ENCODE measurements around the gene PPP3R1.

PPP3R1 gene

DNA sequence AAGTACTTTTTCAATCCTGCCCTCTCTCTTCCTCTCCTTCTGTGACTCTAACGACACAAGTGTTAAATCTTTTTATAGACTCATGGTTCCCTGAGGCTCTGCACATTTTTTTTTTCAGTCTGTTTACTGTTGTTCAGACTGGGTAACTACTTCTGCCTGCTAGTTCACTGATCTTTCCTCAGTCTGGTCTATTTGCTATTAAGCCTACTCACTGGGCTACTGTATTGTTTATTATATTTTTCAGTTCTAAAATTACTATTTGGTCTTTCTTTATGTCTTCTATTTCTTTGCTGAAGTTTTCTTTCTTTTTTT, 21.3 kb downstream of the PPP3R1 start:
- no peak for DNase-seq (ENCODE audit: low read depth)

DNA sequence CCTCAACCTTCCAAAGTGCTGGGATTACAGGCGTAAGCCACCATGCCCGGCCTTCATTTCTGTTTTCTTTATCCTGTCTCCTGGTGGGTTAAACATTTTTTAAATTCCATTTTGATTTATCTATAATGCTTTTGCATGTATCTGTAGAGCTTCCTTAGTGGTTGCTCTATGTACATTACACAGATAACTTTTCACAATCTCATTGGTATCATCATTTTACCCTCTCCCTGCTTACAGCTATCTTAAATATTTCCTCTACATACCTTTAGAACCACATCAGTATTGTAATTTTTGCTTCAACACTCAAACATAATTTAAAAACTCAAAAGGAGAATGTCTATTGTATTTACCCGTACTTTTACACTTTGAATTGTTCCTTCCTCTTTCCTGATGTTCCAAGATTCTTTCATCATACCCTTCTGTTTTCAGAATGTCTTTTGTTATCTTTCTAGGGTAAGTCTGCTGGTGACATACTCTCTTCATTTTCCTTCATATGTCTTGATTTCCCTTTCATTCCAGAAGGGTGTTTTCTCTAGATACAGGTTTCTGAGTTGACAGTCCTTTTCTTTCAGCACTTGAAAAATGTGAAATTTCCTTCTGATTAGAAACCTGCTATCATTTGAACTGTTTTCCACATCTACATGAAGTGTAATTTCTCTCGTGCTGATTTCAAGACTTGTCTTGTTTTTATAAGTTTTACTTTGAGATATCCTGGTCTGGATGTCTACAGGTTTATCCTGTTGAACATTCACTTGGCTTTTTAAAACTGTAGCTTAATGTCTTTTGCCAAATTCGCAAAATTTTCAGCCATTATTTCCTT, 21.9 kb downstream of the PPP3R1 start:
- no peak for DNase-seq (ENCODE audit: low read depth)

DNA sequence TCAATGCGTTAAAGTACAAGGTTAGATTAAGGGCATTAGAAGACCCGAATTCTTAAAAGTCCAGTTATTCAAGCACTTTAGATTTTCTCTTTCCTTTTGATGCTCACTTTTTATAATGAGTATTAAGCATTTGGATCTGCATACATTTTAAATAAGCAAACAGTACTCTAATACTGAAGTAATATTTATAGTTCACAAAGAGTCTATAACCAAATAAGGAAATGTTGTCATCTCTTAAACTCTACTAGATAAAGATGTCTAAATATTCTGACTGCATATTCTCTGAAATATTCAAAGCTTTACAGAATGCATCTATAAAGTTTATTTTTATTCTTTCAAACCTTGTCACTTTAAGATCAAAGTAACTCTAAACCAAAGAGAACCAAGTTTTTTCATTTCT, 25.5 kb downstream of the PPP3R1 start:
- DNase-seq (ENCODE audit: low read depth) = no peak

DNA sequence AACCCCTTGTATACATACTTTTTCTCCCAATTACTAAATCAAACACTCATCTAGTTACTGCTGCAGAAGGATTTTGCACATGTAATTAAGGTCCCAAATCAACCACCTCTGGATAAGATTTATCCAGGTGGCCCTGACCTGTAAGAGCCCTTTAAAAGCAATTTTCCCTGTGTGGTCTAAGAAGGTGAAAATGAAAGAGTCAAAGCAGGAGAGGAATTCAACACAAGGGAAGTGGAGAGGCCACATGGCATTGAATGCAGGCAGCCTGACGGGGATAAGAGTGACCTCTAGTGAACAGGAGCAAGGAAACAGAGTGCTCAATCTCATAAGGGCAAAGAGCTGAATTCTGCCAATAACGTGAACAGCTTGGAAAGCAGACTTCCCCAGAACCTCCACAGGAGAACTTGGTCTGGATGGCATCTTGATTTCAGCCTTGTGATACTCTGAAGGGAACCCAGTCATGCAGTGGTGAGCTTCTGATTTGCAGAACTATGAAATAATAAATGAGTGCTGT, 27.2 kb downstream of the PPP3R1 start:
- DNase-seq (ENCODE audit: low read depth) = no peak

DNA sequence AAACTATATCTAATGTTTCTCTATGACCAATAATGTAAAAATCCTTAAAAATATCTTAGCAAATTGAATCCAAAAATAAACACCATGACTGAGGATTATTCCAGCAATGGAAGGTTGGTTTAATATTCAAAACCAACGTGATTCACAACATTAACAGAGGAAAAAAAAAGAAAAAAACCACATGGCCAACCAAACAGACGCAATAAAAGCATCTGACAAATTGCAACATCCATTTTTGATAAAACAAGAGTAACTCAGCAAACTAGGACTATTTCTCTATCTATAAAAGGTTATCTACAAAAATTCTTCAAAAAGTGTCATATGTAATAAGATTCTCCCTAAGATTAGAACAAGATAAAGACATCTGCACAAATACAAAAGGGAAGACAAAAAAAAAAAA, 28.9 kb downstream of the PPP3R1 start:
- DNase-seq (ENCODE audit: low read depth) = no peak

DNA sequence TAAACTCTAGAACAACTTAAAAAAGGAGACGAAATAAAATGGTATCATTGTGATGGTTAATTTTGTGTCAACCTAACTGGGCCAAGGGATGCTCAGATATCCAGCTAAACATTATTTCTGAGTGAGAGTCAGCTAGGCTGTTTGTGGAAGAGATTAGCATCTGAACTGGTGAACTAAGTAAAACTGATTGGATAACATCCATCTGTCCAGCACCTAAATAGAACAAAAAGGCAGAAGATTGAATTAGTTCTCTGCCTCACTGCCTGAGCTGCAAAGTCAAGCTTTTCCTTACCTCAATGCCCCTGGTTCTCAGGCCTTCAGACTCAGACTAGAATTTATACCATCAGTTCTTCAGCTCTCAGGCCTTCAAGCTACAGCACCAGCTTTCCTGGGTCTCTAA, 30.0 kb downstream of the PPP3R1 start:
- no peak for DNase-seq (ENCODE audit: low read depth)

DNA sequence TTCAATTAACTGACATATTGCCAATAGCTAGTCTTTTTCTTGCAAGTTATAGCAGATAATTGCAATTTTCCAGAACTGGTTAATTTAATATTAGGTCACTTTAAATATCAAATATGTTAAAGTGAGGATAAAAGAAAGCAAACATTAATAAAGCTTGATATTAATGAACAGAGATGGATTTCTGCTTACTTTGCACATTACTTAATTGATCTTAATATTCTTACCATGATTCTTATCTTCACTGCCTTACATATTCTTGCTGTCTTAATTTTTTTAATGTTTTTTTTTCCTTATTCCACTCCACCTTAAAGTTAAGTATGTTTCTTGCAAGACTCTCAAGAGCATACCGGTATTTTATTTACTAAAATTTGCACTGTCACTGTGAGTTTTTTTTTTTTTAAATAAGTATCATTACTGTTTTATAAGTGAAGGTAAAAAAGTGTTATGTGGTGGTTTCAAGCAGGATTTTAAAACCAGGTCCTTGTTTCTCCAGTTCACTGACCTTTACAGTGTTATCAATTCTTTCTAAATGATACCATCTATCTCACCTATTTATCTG, 33.9 kb downstream of the PPP3R1 start:
- no peak for DNase-seq (ENCODE audit: low read depth)

DNA sequence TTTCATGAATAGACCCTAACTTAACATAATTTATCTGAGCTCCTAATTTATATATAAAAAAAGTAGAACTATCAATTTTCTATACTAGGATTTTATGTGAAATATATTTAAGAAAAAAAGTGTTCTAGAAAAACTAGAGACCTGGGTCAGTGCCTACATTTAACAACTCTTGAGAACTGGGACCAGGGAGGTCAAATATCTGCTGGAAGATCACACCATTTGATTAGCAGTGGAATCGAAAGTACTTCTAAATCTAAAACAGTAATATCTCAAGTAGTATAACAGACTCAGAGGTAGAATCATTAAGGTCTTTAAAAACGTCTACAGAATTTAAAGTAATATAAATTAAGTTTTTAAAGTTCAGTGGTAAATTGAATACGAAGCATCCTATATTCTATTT, 34.6 kb downstream of the PPP3R1 start:
- no peak for DNase-seq (ENCODE audit: low read depth)

DNA sequence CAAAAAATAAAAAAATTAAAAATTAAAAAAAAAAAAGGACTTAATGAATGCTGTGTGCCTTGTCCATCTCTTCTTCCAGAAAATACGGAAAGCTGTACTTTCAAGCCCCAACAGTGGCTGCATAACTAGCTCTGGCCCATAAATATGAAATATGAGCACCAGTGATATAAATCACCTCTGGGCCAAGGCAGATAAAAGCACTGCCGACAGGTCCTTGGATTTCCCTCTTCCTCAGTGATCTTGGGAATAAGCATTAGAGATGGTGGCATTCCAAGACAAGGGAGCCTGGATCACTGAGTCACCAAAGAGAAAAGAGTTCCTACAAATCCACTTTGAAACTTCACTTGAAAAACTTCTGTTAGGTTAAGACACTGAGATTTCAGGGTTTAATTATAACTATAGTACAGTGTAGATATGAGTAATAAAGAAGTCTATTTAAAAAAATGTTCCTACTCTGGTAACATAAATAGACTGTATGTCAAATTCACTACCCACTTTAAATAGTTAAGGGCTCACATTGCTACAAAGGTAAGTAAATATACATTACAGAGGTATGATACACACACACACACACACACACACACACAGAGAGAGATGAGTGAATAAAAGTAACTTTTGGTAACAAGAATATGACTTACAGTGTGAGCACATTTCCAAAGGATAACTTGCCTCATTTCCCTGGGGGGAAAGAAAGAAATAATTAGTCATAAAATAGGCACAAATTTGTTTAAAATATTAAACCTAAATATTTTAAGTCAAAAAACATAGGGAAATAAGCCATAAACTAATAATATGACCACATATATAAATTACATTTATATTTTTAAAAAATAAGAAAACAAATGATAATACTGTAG, 35.6 kb downstream of the PPP3R1 start:
- no peak for DNase-seq (ENCODE audit: low read depth)

DNA sequence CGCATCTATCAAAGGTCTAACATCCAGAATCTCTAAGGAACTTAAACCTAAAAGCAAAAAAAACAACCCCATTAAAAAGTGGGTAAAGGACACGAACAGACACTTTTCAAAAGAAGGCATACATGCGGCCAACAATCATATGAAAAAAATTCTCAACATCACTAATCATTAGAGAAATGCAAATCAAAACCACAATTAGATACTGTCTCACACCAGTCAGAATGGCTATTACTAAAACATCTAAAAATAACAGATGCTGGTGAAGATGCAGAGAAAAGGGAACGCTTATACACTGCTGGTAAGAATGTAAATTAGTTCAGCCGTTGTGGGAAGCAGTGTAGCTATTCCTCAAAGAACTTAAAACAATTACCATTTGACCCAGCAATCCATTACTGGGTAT, 38.0 kb downstream of the PPP3R1 start:
- DNase-seq (ENCODE audit: low read depth) = no peak

DNA sequence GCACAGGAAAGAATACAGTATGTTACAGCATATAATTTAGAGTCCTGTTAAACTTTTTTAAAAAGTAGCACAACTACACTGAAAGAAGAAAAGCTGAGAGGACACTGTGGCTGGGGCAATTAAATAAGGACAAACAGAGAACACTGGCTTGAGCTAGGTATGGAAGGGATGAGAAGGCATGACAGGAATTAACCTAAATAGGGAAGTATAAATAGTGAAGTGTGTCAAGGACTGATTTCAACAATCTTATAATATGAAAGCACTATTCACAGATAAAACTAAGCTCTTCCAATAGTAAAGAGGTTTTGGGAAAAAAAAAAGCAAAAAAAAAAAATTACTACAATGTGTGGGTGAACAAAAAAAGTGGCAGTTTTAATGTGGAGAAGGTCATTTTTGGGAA, 45.5 kb downstream of the PPP3R1 start:
- no peak for DNase-seq (ENCODE audit: low read depth)

DNA sequence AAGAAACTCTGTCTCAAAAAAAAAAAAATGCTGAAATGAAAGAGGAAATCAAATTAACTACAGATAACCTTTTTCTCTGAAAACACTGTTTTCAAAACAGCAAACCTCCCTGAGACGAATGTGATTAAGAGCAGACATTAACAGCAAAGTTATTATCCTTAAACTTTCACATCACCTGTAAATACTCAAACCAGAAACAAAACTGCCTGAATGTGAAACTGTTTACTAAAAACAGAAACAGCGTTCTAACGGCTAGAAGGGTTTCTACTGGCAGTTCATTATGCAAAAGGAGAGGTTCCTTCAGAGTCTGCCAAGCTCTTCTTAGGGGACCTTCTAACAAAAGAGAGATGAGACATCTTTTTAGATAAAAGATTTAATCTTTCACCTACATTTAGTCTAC, 48.7 kb downstream of the PPP3R1 start:
- DNase-seq (ENCODE audit: low read depth) = no peak

DNA sequence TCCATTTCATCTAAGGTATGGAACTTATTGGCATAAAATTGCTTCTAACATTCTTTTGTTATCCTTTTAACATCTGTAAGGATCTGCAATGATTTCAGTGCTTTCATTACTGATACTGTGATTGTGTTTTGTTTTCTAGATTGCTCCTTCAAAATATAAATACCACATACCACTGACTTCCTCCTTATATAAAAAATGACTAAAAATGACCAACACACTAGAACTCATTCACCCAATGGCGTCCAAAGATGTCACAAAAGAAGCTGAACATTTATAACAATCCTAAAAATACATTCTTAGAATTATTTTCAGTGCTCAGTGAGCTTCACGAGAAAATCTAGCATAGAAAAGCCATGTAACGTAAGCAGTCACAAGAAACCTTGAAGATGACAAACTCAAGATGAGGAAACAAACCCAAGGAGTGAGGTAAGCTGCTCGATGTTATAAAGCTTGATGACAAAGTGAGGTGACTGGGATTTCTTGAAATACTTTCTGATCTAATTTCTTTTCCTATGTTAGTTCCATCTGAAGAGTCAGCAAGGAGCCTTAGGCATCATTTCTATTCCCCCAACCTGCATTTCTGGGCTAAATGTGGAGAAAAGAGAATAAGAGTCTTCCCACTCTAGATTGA, 52.1 kb downstream of the PPP3R1 start:
- DNase-seq (ENCODE audit: low read depth) = no peak

DNA sequence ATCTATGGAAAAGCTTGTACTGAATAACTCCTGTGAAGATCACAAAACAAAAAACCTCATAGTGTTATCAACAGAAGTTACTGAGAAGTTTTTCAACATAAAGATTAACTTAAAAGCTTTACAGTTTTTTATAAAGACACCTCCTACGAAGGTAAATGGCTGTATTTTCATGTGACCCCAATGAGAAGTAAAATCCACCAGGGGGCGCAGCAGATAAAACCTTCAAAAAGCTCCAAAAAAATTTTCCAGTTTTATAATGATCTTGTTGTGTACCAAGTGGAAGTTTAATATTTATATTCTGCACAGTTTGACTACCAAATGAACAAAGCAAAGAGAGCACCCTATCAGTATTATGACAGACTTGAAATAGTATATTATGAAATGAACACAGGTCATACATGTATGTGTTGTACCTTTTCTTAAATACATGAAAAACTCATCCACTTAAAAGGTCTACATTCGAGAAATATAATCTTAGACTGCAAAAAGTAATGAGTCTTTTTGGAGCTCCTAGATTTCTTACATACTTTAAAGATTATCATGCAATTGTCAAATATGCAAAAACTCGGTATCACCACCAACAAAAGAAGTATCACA, 56.1 kb downstream of the PPP3R1 start:
- DNase-seq (ENCODE audit: low read depth) = peak; percentile 14

DNA sequence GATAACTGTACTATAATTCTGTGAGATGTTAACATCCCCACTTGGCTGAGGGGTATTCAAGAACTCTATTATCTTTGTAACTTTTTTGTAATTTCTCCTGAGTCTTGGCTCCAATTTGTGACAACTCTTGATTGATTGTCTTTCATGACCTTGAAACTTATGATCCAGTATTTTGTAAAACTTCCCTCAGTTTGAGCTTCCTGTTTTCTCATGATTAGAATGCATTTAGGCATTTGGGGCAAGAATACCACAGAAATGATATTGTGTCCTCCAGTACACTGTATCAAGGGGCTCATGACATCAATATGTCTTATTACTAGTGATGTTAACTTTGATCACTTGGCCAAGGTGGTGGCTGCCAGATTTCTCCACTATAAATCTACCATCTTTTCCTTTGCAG, 57.2 kb downstream of the PPP3R1 start:
- no peak for DNase-seq (ENCODE audit: low read depth)

DNA sequence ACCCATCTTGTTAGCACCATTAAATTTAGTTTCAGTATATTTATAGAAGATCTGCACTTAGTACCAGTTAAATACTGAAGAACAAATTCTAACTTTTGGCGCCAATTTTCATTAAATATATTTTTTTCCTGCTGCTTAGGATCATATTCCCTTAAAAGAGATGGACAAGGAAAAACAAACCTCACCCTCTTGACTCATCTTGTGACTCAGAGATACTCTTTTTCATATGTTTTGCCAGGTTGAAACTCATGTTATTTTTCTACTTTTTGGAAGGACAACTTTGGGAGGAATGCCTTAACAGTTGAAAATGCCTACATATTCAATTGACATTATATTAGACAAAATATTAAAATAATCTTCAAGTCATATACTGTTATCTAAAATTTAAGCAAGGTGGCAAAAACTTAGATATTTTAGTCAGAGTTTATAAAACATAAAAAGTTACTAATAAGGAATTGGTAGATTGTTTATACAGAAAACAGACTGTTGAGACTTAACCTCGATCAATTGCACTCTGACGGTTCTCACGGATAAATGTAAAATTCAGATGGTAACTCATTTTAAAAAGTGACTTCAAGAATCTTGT, 58.5 kb downstream of the PPP3R1 start:
- no peak for DNase-seq (ENCODE audit: low read depth)

DNA sequence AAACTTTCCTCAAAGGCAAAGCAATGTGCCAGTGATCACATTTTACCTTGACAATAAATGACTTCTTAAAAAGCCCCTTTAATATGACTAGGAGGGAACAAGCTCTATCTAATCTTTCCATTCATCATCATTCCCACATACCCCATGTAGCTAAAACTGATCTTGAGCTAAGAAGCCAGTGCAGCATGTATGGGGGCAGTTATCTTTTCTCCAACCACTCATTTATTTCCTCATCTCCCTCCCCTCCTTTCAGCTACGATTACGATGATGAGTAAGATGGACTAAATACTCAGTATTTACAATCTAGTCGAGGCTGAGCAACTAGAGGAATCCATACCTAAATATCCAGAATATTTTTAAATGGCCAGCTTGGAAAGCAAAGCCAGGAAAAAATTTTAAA, 59.2 kb downstream of the PPP3R1 start:
- no peak for DNase-seq (ENCODE audit: low read depth)

DNA sequence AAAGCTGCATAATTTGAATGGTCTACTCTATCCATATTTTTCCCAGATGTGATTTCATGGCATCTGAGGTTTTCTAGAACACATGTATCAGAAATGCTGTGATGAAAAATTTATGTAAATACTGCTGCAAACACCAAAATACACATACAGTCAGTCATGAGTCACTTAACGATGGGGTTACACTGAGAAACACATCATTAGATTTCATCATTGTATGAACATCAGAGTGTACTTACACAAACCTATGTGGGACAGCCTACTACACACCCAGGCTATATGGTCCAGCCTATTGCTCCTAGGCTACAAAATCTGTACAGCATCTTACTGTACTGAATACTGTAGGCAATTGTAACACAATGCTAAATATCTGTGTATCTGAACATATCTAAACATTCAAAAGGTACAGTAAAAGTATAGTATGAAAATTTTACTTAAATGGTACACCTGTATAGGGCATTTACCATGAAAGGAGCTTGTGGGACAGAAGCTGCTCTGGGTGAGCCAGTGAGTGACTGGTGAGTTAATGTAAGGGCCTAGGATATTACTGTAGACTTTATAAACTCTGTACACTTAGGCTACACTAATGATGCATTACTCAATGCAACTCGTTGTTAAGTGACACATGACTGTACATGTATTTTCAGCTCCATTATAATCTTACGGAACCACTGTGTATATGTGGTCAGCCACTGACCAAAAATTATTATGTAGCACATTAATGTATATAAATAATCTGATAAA, 61.2 kb downstream of the PPP3R1 start:
- no peak for DNase-seq (ENCODE audit: low read depth)

DNA sequence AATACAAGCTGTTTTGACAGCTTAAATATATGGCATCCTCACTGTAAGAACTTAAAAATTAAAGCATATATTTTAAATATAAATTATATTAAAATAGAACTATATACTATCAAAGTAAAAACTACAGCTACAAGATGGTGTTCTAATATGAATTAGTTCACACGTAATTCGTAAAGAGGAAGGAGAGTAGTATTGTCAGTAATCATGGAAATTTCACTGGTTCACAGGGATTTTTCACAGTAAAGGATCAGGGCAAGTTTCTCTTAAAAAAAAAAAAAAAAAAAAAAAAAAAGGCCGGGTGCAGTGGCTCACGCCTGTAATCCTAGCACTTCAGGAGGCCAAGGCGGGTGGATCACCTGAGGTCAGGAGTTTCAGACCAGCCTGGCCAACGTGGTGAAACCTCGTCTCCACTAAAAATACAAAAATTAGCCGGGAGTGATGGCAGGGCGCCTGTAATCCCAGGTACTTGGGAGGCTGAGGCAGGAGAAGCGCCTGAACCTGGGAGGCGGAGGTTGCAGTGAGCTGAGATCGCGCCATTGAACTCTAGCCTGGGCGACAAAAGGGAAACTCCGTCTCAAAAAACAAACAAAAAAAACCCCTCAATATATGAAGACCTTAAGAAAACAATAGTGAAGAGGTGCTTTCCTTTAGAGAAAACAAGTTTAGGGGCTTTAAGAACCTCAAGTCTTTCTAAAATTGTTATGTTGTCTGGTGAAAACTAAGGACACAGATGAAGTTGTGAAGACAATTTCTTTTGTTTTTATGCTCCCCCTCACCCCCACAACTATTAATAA, 62.1 kb downstream of the PPP3R1 start:
- no peak for DNase-seq (ENCODE audit: low read depth)

DNA sequence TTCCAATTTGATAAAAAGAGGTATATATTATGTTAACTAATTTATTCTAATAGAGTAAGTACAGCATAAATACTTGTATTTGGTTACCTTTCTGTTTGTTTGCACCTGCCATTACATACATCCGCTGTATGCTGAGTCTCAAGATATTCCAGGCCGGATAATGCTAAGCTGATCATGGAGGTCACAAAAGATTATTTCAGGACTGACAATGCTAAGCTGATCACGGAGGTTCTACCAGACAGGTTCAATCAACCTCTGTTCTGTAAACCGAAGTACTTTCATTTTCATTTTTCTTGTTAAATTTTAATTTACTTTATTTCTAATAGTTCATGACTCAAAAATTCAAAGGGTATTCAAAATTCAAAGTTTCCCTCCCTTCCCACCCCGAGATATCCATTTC, 63.5 kb downstream of the PPP3R1 start:
- DNase-seq (ENCODE audit: low read depth) = no peak

Measured in stimulated activated CD8-positive, alpha-beta memory T cell treated with anti-CD3 and anti-CD28 coated beads, Interleukin-12 subunit alpha, Interleukin-12 subunit beta, amount 100 ng/mL, for 1 hour (primary cell).